Measurements from ENCODE around the gene FPR1. TPM values are rescaled to one million over a fixed set of nuclear protein-coding genes. Genes with fewer than 3 reads are reported as not detected.

FPR1 gene
- total and polyA plus RNA-seq, 2 of the 13 experiments (the other 11 are each of a cell fraction or from before 2014, with no cell fraction given), result not detected

- no peak for TF ChIP-seq ZBTB40 (IDR thresholded peaks at IDR 0.05)
- TF ChIP-seq ZBTB40 (CRISPR knock-in tag; IDR thresholded peaks at IDR 0.05), result no peak
- TF ChIP-seq ZNF704 (CRISPR knock-in tag; IDR thresholded peaks at IDR 0.05; ENCODE audit: borderline replicate concordance), result no peak
- TF ChIP-seq ZNF563 (CRISPR knock-in tag; IDR thresholded peaks at IDR 0.05), result no peak
These were observed 35.8 kb downstream of the FPR1 start (continued) for GRCh38 chr19:51715850-51716249.
